SIG-M5 treated with dmso at 0.1 percent for 504 hours (cell line): ENCODE results near the gene NCK1.
"Not testable (repeated sequence)": the region's sequence is repeated elsewhere in the genome, so short reads cannot be mapped to it uniquely, and the experiment has no call there.

Experiments
- DNase-seq: peaks from one replicate; lab custom pipeline; 2025; ENCODE audit not compliant: unreplicated experiment; lab: John Stamatoyannopoulos, UW

The NCK1 gene

DNA sequence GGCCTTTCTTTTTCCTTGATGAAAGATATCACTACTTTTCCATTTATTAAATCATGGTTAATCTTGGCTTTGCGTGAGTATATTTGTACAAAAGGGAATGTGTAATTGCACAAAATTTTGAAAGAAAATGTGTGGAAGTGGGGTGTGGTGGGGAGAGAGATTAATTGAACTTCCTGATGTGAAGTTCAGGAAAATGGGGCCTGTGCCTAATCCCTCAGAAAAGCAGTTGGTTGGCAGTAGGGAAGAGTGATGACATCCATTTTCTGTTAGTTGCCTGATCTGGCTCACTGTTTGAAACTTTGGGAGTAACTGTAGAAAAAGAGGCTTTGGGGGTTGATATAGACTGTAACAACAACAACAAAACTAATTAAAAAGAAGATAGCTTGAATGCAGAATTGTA, 85.0 kb downstream of the NCK1 start:
- DNase-seq = no peak

DNA sequence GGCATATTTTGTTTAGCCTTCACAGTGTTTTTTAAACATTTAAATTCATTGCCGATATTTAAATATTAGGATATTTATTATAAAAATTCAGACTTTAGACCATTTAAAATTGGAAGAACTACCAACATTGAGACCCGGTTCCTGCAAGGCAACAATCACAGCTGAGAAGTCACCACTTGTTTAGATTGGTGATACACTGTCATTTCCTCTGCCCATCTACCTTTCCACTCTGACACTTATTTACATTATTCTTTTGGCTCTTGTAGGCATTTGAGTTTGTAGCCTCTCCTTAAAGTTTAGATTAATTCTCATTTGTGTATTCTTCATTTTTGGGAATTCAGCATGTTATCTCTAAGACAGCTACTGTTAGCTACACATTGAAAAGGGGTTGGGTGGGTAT, 85.5 kb downstream of the NCK1 start:
- no peak for DNase-seq

DNA sequence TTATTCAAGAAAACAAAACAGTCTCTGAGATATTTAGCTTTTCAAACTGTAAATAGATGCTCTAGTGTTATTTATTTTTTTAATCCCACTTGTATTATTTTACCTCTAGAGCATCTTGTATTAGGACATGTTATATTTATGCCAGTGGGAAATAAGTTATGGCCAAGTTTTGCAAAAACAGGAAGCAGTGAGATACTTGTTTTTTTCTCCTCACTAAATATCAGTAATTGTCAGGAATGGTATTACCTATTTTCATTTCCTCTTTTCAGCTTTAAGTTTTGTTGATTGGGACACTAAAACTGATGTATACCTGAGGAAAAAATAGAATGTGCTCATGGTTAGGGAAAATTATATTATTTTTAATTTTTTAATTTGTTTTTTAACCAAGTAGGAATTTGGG, 87.1 kb downstream of the NCK1 start:
- DNase-seq = no peak

DNA sequence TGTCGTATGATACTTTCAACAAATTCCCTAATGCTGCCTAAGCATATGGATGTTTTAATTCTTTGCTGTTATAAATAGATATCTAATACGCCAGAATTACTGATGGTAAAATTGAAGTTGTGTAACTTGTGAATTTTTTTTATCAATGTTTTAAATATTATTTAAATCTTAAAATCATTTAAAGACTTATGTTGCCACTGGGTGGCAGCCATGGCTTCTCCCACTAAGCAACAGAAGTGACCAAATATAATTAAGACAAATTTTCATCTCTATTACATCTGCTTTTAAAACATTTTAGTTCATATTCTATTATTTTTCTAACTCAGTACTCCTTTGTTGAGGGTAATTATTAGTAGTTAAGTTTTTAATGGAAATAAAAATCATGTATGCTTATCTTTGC, 87.7 kb downstream of the NCK1 start:
- DNase-seq = no peak

DNA sequence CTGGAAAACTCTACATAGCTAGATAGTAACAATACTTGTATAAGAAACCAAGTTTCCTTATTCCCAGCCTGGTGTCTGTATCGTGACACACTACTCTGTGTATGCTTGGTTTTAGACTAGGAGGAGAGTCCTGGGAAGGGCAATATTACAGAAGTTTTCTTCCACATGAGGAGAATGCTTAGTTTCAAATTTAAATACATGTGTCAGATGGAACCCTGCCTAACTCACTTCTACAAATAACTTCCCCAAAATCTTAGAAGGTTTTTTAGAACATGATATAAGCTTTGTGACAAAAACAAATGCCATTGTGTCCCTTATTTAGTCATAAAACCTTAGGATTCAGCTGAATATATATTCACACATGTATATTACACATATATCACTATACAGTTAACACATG, 88.6 kb downstream of the NCK1 start:
- no peak for DNase-seq

DNA sequence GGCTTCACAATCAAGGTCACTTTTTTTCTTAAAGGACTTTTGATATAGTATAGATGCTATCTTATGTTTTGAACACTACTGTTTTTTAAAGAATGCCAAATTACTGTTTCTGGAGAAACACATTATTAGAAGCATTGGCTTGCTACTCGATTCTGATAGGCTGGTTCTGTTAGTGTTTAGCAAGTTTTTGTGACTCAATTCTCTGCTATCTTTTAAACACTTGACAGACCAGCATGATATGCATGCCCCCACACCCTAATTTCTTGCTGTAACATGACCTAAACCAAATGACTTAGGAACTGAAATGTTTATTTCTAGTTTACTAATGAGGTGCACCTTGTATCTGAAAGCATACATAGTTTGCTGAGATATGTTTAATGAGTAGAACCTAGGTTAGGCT, 90.3 kb downstream of the NCK1 start:
- no peak for DNase-seq

DNA sequence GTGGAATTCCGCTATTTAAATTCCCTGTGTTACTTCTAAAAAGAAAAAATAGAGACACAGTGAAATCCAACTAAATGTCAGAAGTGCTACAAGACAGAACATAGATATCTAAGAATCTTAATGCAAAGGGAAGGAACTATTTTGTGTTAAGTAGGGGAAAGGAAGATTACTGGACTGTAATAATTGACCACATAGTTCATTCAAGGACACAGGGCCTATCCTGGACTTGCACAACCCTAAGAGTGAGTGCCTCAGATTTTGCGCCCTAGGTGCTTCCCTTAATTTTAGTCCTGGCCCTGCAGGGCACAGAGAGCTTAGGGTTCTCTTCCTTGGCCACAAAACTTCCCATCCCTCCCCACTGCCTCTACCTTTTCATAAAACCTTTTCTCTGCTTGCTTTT, 92.2 kb downstream of the NCK1 start:
- DNase-seq = no peak

DNA sequence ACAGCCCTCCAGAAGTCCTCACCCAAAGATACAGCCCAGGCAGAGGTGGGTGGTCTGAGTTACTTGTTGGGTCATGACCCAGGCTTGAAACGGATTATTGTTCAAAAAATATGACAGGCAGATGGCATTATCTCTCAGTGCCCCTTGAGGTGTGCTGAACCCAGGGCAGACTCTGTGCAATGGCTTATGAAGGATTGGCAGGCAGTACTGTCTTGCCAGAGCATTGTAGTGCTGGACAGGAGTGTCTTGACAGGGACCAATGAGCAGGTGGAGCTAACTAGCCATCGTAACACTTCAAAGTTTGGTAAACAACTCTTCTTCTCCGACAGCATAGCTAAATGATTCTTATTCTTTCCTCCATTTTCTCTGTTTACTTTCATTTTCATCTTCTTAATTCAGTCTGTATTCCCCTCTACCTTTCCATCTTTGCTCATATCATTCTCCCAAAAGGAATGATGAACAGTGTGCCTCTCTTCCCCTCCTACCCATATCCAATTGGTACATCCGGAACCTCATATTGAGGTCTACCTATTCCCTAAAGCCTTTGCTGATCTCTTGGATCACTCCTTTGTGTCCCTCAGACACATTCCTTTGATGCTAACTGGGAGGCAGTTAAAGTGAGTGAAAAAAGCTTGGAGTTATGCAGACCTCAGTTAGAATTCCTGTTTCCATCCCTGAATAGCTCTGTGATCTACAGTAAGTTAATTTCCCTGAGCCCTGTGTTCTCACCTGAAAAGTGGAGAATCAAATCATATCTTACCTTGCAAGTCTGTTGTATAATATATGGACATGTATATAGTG, 93.2 kb downstream of the NCK1 start:
- DNase-seq = no peak

DNA sequence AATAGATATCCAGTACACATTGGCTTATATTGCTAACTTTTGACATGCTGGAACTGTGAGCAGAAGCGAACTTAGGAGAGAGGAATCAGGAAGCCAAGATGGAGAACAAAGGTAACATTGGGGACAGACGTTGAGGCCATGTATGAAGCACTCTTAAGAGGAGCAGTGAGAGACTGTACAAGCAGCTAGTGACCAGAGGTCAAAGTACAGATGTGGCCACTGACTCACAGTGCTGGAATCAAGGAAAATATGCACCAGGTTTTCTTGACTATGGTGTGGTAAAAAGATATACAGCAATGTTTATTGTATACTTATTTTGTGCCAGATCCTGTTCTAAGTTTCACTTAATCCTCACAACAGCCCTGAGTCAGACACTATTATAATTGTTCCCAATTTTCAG, 93.8 kb downstream of the NCK1 start:
- DNase-seq = no peak

DNA sequence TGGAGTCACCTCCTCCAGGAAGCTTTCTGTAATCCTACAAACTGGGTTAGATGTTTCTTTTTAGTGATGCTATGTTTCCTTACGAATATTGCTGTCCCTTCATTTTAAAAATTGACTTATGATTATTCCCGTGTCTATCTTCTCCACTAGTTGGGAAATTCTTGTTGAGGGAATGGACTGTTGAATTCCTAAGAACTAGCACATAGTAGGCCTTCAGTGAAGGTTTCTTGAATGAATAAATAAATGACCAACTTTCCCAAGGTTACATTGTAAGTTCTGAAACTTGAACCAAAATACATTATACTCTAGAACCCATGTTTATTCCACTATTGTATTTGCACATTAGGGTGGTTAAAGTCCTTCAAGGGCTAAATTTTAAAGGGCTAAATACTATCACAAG, 95.0 kb downstream of the NCK1 start:
- no peak for DNase-seq

DNA sequence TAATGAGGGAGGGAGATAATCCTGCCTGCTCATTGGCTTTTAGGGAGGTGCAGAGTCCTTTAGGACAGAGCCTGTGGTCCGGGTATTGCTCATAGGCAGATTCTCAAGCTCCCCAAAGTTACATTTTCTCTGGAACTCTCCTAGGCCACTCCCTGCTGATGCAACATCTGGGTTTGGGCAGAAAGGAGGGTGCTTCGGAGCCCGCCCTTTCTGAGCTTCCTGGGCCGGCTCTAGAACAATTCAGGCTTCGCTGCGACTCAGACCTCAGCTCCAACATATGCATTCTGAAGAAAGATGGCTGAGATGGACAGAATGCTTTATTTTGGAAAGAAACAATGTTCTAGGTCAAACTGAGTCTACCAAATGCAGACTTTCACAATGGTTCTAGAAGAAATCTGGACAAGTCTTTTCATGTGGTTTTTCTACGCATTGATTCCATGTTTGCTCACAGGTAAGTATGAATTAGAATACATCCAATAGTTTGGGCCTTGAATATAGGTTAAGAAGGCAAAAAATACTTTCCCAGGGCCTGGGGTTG, 95.8 kb downstream of the NCK1 start, which contains the start of gene IL20RB:
TSS of gene IL20RB (plus strand) at position 233 of the 538 bp plus-strand sequence. CDS start at position 364, 131 bp downstream.
- no peak for DNase-seq

DNA sequence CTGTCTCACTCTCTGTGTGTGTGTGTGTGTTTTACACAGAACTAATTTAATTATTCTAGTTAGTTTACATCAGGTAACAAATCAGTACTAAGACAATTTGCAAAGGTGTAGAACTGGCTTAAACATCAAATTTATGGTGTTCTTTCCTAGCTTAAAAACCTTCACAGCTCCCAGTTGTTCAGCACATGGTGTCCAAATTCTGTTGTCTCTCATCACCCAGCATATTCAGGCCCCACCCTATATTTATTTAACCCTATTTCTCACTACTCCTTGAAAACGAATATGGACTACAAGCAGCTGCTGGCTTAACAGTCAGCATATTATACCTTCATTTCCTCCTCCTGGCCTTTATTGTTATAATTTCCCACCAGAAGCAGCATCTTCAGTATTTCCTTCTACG, 96.9 kb downstream of the NCK1 start:
- DNase-seq = no peak

DNA sequence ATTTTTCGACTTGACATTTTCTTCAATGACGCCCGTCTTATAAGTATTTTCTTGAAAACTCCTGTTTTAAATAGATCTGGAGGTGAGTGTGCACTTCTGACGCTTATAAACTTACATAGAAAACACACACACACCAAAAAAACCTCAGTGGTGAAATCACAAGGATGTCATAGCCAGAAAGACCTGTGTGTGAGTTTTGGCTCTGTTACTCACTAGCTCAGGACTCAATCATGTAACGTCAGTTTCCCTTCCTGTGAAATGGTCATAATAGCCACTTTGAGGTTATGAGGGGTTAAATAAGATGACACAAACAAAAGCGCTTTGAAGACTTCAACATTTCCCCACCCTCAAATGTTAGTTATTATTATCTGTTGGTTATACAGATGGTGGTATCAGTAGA, 97.6 kb downstream of the NCK1 start:
- no peak for DNase-seq

DNA sequence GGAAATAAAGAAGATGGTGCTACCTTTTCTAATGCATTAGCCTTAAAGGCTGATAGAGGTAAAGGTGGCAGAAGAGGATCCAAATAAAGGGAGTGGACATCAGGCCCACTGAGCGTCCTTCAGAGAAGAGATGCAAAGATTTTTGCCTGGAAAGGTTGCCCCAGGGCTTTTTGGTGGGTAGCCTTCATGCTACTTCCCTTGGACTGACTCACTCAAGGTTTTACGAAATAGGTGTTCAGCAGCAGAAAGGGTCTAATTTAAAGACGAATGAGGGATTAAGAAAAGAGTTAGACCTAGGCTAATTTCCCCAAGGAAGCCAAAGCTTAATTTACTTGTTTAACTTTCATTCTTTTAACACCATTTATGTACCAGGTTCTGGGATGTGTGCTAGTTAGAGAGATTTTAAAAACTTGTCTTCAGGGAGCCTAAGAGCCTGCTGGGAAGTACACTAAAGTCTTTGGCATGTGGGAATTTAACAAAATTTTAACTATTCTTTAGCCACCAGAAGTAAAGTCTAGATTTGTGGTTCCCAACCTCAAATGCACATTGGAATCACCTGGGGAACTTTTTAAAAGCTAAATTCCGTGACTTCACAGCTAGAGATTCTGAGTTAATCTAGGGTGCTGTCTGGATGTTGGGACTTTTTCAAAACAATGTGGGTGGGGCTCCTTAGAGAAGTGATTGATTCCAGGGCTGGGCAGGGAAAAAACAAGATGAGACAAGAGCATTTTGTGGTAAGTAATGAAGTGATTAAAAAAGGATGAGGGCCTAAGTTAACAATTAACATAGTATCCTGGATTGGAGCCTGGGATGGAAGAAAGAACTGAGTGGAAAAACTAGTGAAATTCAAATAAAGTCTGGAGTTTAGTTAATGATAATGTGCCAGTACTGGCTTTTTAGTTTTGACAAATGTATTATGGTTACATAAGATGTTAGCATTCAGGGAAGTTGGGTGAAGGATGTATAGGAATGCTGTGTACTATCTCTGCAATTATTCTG, 99.1 kb downstream of the NCK1 start:
- no peak for DNase-seq

DNA sequence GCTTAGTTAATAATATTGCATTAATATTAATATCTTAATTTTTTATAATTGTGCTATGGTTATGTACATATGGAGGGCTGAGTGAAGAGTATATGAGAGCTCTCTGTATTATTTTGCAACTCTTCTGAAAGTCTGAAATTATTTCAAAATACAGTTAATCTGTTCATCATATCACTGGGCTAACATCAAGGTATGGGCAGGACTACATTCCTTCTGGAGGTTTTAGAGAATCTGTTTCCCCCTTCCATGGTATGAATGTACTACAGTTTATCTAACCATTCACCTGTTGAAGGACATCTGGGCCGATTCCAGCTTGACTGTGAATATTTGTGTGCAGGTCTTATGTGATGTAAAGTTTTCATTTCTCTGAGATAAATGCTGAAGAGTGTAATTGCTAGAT, 100.9 kb downstream of the NCK1 start:
- DNase-seq = no peak

DNA sequence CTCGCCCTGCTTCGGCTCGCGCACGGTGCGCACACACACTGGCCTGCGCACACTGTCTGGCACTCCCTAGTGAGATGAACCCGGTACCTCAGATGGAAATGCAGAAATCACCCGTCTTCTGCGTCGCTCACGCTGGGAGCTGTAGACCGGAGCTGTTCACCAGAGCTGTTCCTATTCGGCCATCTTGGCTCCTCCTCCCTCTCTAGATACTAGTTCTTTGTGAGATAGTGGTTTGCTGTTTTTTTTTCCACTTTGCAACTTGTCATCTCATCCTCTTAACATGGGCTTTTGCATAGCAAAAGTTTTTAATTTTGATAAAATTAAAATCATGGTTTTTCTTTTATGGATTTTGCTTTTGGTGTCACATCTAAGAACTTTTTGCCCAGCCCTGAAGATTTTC, 107.5 kb downstream of the NCK1 start:
- DNase-seq = not testable (repeated sequence)

DNA sequence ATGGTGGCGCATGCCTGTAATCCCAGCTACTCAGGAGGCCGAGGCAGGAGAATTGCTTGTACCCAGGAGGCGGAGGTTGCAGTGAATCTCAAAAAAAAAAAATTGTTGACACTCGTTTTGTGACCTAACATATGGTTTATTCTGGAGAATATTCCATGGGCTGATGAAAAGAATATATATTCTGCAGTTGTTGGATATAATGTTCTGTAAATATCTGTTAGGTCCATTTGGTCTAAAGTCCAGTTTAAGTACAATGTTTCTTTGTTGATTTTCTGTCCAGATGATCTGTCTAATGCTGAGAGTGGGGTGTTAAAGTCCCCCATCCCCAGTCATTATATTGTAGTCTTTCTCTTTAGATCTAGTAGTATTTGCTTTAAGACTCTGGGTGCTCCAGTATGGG, 111.3 kb downstream of the NCK1 start:
- no peak for DNase-seq

DNA sequence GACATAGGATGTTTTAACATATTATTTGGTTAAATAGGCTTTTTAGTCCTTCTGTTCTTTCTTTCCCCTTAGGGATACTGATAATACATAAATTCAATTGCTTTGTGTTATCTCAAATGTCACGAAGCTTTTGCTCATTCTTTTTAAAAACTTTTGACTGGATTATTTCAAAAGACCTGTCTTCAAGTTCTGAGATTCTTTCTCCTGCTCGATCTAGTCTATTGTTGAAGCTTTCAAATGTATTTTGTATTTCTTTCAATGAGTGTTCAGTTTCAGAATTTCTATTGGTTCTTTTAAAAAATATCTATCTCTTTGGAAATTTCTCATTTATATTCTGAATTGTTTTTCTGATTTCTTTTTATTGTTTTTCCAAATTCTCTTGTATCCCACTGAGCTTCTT, 112.7 kb downstream of the NCK1 start:
- DNase-seq = no peak

DNA sequence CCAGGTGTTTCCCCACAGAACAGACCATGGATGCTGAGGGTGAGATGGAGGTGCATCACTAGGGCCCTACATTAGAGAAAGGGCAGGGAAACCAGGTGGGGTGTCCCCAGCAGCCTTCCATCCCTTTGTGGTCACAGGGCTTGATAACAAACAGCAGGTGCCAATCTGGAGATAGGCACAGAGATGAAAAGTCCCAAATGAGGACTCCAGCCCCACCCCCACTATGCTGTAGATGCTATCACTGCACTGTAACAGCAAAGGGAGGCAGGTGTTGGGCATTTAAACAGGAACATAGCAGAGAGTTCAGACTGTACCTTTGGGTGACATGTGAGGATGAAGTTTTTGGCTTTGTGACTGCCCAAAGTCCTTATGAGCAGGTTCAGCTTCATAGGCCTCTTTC, 117.2 kb downstream of the NCK1 start:
- no peak for DNase-seq

DNA sequence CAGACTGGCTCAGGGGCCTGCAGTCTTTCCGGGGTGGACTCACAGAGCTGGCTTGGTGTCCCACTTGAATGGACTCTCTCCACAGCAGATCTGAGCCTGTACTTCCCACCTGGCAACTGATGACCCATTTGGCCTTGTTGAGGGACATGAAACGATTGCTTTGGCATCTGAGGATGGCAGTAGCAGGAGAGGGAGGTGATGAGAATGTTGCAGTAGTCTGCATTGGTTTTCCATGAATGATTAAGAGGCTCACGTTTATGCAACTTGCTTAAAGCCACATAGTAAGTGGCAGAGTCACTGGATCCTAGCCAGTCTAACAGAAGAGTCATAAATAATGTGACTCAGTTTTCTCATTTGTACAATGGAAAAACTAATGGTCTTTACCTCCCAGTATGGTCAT, 117.7 kb downstream of the NCK1 start:
- DNase-seq = no peak

DNA sequence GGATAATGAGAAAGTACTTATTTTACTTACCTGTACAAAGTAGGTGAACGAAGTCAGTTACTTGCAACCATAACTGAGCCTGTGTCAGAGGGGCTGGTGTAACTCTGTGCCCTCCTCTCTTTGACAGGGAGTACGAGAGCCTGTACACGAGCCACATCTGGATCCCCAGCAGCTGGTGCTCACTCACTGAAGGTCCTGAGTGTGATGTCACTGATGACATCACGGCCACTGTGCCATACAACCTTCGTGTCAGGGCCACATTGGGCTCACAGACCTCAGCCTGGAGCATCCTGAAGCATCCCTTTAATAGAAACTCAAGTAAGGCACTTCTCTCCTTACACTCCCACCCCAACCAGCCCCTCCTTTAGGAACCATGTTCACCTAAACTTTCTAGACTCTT, 120.0 kb downstream of the NCK1 start:
- no peak for DNase-seq
